ENCODE measurements around the gene MYB. TPM values are rescaled to one million over a fixed set of nuclear protein-coding genes. Genes with fewer than 3 reads are reported as not detected.
A peak's percentile ranks its signal among the peaks of the same experiment; 100 is the strongest.

Gene MYB
- total and polyA plus RNA-seq, 2 experiments from 2014 or later: 4.2 to 7.9 TPM

GRCh38 chr6:135166515-135166914 lies 14.6 kb upstream of the MYB start:
- Histone ChIP-seq H3K4me1 (ENCODE audit: insufficient read depth) (no peaks in the 10 kb centered on the region), H3K4me3 (no peak overlapping the region), H4K20me1 (replicated peaks; ENCODE audit: insufficient read depth) (no peaks in the 10 kb centered on the region), H3K79me2 (replicated peaks; ENCODE audit: insufficient read depth) (no peaks in the 10 kb centered on the region), H3F3A (replicated peaks; ENCODE audit: low read depth) (no peaks in the 10 kb centered on the region), H3K27ac (ENCODE audit: low read depth) (no peak overlapping the region), H2AFZ (peak overlapping the region; percentile 23; the same call in 1 of the 2 replicates), H3K36me3 (ENCODE audit: insufficient read depth) (no peaks in the 10 kb centered on the region), H3K4me2 (no peak overlapping the region), H3K27me3 (ENCODE audit: insufficient read depth) (no peaks in the 10 kb centered on the region), H3K9me2 (ENCODE audit: insufficient read depth) (no peaks in the 10 kb centered on the region)
- no peaks in the 10 kb centered on the region for H3K27me3 Mint-ChIP-seq (ENCODE audit: insufficient read depth, low read depth, poor library complexity)
- TF ChIP-seq CREB1 (CRISPR knock-in tag; IDR thresholded peaks at IDR 0.05; ENCODE audit: low read depth): no peak
- TF ChIP-seq, protein P1, sequence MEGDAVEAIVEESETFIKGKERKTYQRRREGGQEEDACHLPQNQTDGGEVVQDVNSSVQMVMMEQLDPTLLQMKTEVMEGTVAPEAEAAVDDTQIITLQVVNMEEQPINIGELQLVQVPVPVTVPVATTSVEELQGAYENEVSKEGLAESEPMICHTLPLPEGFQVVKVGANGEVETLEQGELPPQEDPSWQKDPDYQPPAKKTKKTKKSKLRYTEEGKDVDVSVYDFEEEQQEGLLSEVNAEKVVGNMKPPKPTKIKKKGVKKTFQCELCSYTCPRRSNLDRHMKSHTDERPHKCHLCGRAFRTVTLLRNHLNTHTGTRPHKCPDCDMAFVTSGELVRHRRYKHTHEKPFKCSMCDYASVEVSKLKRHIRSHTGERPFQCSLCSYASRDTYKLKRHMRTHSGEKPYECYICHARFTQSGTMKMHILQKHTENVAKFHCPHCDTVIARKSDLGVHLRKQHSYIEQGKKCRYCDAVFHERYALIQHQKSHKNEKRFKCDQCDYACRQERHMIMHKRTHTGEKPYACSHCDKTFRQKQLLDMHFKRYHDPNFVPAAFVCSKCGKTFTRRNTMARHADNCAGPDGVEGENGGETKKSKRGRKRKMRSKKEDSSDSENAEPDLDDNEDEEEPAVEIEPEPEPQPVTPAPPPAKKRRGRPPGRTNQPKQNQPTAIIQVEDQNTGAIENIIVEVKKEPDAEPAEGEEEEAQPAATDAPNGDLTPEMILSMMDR (conservative IDR thresholded peaks at IDR 0.05; ENCODE audit: low read depth in 2 of 2): no peak
- TF ChIP-seq, protein P2, sequence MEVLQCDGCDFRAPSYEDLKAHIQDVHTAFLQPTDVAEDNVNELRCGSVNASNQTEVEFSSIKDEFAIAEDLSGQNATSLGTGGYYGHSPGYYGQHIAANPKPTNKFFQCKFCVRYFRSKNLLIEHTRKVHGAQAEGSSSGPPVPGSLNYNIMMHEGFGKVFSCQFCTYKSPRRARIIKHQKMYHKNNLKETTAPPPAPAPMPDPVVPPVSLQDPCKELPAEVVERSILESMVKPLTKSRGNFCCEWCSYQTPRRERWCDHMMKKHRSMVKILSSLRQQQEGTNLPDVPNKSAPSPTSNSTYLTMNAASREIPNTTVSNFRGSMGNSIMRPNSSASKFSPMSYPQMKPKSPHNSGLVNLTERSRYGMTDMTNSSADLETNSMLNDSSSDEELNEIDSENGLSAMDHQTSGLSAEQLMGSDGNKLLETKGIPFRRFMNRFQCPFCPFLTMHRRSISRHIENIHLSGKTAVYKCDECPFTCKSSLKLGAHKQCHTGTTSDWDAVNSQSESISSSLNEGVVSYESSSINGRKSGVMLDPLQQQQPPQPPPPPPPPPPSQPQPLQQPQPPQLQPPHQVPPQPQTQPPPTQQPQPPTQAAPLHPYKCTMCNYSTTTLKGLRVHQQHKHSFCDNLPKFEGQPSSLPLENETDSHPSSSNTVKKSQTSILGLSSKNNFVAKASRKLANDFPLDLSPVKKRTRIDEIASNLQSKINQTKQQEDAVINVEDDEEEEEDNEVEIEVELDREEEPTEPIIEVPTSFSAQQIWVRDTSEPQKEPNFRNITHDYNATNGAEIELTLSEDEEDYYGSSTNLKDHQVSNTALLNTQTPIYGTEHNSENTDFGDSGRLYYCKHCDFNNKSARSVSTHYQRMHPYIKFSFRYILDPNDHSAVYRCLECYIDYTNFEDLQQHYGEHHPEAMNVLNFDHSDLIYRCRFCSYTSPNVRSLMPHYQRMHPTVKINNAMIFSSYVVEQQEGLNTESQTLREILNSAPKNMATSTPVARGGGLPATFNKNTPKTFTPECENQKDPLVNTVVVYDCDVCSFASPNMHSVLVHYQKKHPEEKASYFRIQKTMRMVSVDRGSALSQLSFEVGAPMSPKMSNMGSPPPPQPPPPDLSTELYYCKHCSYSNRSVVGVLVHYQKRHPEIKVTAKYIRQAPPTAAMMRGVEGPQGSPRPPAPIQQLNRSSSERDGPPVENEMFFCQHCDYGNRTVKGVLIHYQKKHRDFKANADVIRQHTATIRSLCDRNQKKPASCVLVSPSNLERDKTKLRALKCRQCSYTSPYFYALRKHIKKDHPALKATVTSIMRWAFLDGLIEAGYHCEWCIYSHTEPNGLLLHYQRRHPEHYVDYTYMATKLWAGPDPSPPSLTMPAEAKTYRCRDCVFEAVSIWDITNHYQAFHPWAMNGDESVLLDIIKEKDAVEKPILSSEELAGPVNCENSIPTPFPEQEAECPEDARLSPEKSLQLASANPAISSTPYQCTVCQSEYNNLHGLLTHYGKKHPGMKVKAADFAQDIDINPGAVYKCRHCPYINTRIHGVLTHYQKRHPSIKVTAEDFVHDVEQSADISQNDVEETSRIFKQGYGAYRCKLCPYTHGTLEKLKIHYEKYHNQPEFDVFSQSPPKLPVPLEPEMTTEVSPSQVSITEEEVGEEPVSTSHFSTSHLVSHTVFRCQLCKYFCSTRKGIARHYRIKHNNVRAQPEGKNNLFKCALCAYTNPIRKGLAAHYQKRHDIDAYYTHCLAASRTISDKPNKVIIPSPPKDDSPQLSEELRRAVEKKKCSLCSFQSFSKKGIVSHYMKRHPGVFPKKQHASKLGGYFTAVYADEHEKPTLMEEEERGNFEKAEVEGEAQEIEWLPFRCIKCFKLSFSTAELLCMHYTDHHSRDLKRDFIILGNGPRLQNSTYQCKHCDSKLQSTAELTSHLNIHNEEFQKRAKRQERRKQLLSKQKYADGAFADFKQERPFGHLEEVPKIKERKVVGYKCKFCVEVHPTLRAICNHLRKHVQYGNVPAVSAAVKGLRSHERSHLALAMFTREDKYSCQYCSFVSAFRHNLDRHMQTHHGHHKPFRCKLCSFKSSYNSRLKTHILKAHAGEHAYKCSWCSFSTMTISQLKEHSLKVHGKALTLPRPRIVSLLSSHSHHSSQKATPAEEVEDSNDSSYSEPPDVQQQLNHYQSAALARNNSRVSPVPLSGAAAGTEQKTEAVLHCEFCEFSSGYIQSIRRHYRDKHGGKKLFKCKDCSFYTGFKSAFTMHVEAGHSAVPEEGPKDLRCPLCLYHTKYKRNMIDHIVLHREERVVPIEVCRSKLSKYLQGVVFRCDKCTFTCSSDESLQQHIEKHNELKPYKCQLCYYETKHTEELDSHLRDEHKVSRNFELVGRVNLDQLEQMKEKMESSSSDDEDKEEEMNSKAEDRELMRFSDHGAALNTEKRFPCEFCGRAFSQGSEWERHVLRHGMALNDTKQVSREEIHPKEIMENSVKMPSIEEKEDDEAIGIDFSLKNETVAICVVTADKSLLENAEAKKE (CRISPR knock-in tag; IDR thresholded peaks at IDR 0.05): no peak
- TF ChIP-seq POLR2AphosphoS5 (IDR thresholded peaks at IDR 0.05; ENCODE audit: low read depth): no peak
- no peak for TF ChIP-seq JUNB (IDR thresholded peaks at IDR 0.05; ENCODE audit: unreplicated experiment)
- no peak for TF ChIP-seq NANOG (IDR thresholded peaks at IDR 0.05; ENCODE audit: borderline replicate concordance)
- TF ChIP-seq ZNF114 (CRISPR knock-in tag; IDR thresholded peaks at IDR 0.05): no peak
- TF ChIP-seq EZH2 (IDR thresholded peaks at IDR 0.05; ENCODE audit: low read depth, unreplicated experiment): no peak
- TF ChIP-seq STAT1 (IDR thresholded peaks at IDR 0.05; ENCODE audit: unreplicated experiment): no peak
- TF ChIP-seq EZH2phosphoT487 (IDR thresholded peaks at IDR 0.05; ENCODE audit: unreplicated experiment): no peak
- no peak for TF ChIP-seq ZNF331 (CRISPR knock-in tag; IDR thresholded peaks at IDR 0.05; ENCODE audit: low read depth)
- no peak for TF ChIP-seq ETS1 (IDR thresholded peaks at IDR 0.05)
- TF ChIP-seq, protein P3, sequence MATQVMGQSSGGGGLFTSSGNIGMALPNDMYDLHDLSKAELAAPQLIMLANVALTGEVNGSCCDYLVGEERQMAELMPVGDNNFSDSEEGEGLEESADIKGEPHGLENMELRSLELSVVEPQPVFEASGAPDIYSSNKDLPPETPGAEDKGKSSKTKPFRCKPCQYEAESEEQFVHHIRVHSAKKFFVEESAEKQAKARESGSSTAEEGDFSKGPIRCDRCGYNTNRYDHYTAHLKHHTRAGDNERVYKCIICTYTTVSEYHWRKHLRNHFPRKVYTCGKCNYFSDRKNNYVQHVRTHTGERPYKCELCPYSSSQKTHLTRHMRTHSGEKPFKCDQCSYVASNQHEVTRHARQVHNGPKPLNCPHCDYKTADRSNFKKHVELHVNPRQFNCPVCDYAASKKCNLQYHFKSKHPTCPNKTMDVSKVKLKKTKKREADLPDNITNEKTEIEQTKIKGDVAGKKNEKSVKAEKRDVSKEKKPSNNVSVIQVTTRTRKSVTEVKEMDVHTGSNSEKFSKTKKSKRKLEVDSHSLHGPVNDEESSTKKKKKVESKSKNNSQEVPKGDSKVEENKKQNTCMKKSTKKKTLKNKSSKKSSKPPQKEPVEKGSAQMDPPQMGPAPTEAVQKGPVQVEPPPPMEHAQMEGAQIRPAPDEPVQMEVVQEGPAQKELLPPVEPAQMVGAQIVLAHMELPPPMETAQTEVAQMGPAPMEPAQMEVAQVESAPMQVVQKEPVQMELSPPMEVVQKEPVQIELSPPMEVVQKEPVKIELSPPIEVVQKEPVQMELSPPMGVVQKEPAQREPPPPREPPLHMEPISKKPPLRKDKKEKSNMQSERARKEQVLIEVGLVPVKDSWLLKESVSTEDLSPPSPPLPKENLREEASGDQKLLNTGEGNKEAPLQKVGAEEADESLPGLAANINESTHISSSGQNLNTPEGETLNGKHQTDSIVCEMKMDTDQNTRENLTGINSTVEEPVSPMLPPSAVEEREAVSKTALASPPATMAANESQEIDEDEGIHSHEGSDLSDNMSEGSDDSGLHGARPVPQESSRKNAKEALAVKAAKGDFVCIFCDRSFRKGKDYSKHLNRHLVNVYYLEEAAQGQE (IDR thresholded peaks at IDR 0.05; ENCODE audit: unreplicated experiment): no peak
- ATAC-seq (no peak), DNase-seq (ENCODE audit: low spot score) (no peak)
- H3K4me1 Mint-ChIP-seq: no peaks in the 10 kb centered on the region
- H3K9me3 Mint-ChIP-seq: no peaks in the 10 kb centered on the region
- no peaks in the 10 kb centered on the region for H3K36me3 Mint-ChIP-seq (ENCODE audit: low read depth)
- H3K4me3 Mint-ChIP-seq: no peak overlapping the region
- no peak overlapping the region for H3K27ac Mint-ChIP-seq

Data from GM23338 (cell line).